Fibroblast of lung (primary cell): ENCODE results near the gene BCAR3. TPM values are rescaled to one million over a fixed set of nuclear protein-coding genes. Genes with fewer than 3 reads are reported as not detected.
"Not testable (repeated sequence)": the region's sequence is repeated elsewhere in the genome, so short reads cannot be mapped to it uniquely, and the experiment has no call there.

Source experiments
- DNase-seq, 2 donors: peaks; one replicate each; pipeline versions ENCODE4 v3.0.0 to v3.0.0-alpha.2; 2010; ENCODE audit warnings: low read depth in 2 of 2
- H2AFZ ChIP-seq: 2 replicates; pipeline ENCODE4 v1.5.1; 2012; ENCODE audit warnings: low read length, control low read depth, inconsistent platforms
- H3K27ac ChIP-seq: 2 replicates; pipeline ENCODE4 v1.5.1; 2011; ENCODE audit warnings: low read length, control low read depth; ENCODE audit not compliant: insufficient read depth
- H3K27me3 ChIP-seq: 2 replicates; pipeline ENCODE4 v1.5.1; 2011; ENCODE audit warnings: mild to moderate bottlenecking, low read length; ENCODE audit not compliant: control insufficient read depth, insufficient read depth
- H3K36me3 ChIP-seq: 2 replicates; pipeline ENCODE4 v1.5.1; 2011; ENCODE audit warnings: low read length; ENCODE audit not compliant: control insufficient read depth, insufficient read depth
- H3K4me1 ChIP-seq: 2 replicates; pipeline ENCODE4 v1.5.1; 2011; ENCODE audit warnings: low read length; ENCODE audit not compliant: control insufficient read depth, insufficient read depth; ENCODE audit errors: extremely low read depth
- H3K4me2 ChIP-seq: 2 replicates; pipeline ENCODE4 v1.5.1; 2011; ENCODE audit warnings: low read length, control low read depth; ENCODE audit not compliant: insufficient read depth; ENCODE audit errors: extremely low read depth
- H3K4me3 ChIP-seq, 4 experiments: fragments of 200-600 bp in 1 of 4; sonication (generic) in 1 of 4; replicated peaks in 1 of 4; 2 replicates each; pipeline ENCODE4 v1.5.1; 2011 to 2016; ENCODE audit warnings: low read length in 4 of 4, low read depth in 3 of 4, mild to moderate bottlenecking in 3 of 4, control low read depth in 2 of 4, inconsistent platforms in 1 of 4, mixed read lengths in 1 of 4; ENCODE audit not compliant: insufficient read depth in 1 of 4; ENCODE audit errors: control extremely low read depth in 1 of 4
- H3K79me2 ChIP-seq: 2 replicates; pipeline ENCODE4 v1.5.1; 2012; ENCODE audit warnings: mild to moderate bottlenecking, low read length, inconsistent platforms; ENCODE audit not compliant: control insufficient read depth, insufficient read depth
- H3K9ac ChIP-seq: 2 replicates; pipeline ENCODE4 v1.5.1; 2011; ENCODE audit warnings: mild to moderate bottlenecking, low read length, control low read depth; ENCODE audit not compliant: insufficient read depth
- H3K9me3 ChIP-seq: 2 replicates; pipeline ENCODE4 v1.5.1; 2012; ENCODE audit warnings: low read depth, low read length; ENCODE audit not compliant: control insufficient read depth, insufficient read depth
- H4K20me1 ChIP-seq: 2 replicates; pipeline ENCODE4 v1.5.1; 2011; ENCODE audit warnings: low read length; ENCODE audit not compliant: control insufficient read depth, insufficient read depth; ENCODE audit errors: extremely low read depth
- EZH2 ChIP-seq: IDR thresholded peaks from 2 replicates; pipeline ENCODE4 v1.5.1; 2012; ENCODE audit warnings: low read length, control low read depth, mild to moderate bottlenecking; ENCODE audit errors: missing control alignments
- polyA plus RNA-seq, 2 donors: library from polyadenylated mRNA; depleted of rRNA in 1 of 2; stranded (reverse) in 1 of 2; unstranded in 1 of 2; fragments of >200 nt; gene quantifications; 2 replicates each; pipeline ENCODE4 v1.2.1, GENCODE V29; 2011 to 2012; ENCODE audit warnings: missing spikeins in 1 of 2
- total RNA-seq: library from RNA; depleted of rRNA; stranded (reverse); fragments of >200 nt; gene quantifications from 2 replicates; pipeline ENCODE4 v1.2.1, GENCODE V29; 2014
- TF ChIP-seq, protein P1 (sequence below), 2 donors: IDR thresholded peaks in 1 of 2; conservative IDR thresholded peaks in 1 of 2; 1 replicate in 1 of 2; 2 replicates in 1 of 2; pipeline ENCODE4 v1.5.1; 2011 to 2012; ENCODE audit warnings: low read length in 2 of 2, control low read depth in 1 of 2, inconsistent platforms in 1 of 2, low read depth in 1 of 2, mild to moderate bottlenecking in 1 of 2

The BCAR3 gene
- total and polyA plus RNA-seq, 2 donors (not counting 1 experiment from before 2014, with no cell fraction given) = 12.6 to 35.2 TPM

DNA sequence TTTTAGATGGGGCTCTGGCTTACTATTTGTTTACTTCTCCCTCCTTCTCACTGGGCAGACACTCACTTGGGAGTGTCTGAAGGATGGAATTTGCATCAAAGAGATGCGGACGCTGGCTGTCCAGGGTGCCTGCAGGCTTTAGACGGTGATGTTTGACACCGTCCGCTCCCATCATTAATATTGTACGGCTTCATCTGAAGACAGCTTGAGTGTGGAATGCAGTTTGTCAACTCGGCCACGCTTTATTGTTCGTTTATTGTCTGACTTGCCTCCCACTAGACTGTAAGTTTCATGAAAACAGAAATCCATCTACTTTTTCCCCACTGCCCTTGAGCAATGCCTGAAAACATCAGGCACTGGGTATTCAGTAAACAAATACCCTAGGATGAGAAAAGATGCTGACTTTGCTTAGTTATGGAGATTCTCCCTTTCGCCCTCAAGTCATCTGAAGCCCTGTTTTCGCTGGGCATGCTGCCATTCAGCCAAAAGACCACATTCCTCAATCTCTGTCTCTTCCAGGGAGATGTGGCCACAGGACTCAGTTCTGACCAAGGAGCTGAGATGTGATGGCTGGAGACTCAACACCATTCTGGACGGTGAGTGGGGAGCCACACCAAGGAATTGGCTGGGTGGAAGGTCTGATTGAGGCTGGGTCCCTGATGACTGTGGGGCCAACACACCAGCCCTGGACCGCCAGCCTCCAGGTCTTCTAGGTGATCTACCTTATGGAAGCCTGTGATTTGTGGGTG, 87.6 kb downstream of the BCAR3 start:
- Histone ChIP-seq H2AFZ (no peak overlapping the region), H3K36me3 (peaks cover 7% of the 10 kb centered on the region), H3K9ac (no peak overlapping the region), H3K27me3 (no peaks in the 10 kb centered on the region), H3K4me1 (peaks cover 15% of the 10 kb centered on the region), H3K27ac (peak overlapping the region; percentile 40), H3K4me3 (no peak overlapping the region), H3K9me3 (no peaks in the 10 kb centered on the region), H4K20me1 (no peaks in the 10 kb centered on the region), H3K4me2 (no peak overlapping the region), H3K79me2 (peaks cover 73% of the 10 kb centered on the region)
- TF ChIP-seq EZH2 = no peak
- TF ChIP-seq, protein P1, sequence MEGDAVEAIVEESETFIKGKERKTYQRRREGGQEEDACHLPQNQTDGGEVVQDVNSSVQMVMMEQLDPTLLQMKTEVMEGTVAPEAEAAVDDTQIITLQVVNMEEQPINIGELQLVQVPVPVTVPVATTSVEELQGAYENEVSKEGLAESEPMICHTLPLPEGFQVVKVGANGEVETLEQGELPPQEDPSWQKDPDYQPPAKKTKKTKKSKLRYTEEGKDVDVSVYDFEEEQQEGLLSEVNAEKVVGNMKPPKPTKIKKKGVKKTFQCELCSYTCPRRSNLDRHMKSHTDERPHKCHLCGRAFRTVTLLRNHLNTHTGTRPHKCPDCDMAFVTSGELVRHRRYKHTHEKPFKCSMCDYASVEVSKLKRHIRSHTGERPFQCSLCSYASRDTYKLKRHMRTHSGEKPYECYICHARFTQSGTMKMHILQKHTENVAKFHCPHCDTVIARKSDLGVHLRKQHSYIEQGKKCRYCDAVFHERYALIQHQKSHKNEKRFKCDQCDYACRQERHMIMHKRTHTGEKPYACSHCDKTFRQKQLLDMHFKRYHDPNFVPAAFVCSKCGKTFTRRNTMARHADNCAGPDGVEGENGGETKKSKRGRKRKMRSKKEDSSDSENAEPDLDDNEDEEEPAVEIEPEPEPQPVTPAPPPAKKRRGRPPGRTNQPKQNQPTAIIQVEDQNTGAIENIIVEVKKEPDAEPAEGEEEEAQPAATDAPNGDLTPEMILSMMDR (conservative IDR thresholded peaks at IDR 0.05 in 1 of 2, IDR thresholded peaks at IDR 0.05 in 1 of 2; ENCODE audit: low read depth in 1 of 2, low read length in 2 of 2) = no peak
- peak in 1 of 2 donors; percentile 45 for DNase-seq

DNA sequence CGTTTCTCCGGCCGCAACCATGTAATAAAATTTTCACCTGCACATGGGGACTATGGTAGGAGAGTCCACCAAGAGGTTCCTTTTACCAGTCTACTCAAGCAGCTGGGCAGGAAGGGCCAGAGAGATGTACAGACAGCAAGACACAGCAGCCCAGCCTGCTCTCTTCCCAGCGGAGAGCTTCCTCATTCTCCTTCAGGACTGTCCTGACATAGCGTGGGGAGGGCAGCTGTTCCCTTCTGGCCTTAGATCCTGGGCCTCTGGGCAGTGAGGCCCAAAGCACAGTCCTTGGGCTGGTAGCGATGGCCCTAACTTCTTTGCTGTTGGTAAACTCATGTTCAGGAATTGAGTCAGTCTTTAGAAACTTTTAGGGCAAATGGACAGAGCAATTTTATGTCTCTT, 89.1 kb downstream of the BCAR3 start:
- H2AFZ ChIP-seq = no peak overlapping the region
- DNase-seq = no peak
- H3K27me3 ChIP-seq = no peaks in the 10 kb centered on the region
- H3K9ac ChIP-seq = no peak overlapping the region
- H3K36me3 ChIP-seq = peaks cover 13% of the 10 kb centered on the region
- H3K4me1 ChIP-seq = peaks cover 10% of the 10 kb centered on the region
- H3K27ac ChIP-seq = no peak overlapping the region
- H3K9me3 ChIP-seq = no peaks in the 10 kb centered on the region
- H3K4me2 ChIP-seq = no peak overlapping the region
- peaks cover 61% of the 10 kb centered on the region for H3K79me2 ChIP-seq
- TF ChIP-seq, protein P1 (conservative IDR thresholded peaks at IDR 0.05 in 1 of 2, IDR thresholded peaks at IDR 0.05 in 1 of 2; ENCODE audit: low read depth in 1 of 2, low read length in 2 of 2) = no peak
- TF ChIP-seq EZH2 = no peak
- no peaks in the 10 kb centered on the region for H4K20me1 ChIP-seq
- H3K4me3 ChIP-seq = no peak overlapping the region

DNA sequence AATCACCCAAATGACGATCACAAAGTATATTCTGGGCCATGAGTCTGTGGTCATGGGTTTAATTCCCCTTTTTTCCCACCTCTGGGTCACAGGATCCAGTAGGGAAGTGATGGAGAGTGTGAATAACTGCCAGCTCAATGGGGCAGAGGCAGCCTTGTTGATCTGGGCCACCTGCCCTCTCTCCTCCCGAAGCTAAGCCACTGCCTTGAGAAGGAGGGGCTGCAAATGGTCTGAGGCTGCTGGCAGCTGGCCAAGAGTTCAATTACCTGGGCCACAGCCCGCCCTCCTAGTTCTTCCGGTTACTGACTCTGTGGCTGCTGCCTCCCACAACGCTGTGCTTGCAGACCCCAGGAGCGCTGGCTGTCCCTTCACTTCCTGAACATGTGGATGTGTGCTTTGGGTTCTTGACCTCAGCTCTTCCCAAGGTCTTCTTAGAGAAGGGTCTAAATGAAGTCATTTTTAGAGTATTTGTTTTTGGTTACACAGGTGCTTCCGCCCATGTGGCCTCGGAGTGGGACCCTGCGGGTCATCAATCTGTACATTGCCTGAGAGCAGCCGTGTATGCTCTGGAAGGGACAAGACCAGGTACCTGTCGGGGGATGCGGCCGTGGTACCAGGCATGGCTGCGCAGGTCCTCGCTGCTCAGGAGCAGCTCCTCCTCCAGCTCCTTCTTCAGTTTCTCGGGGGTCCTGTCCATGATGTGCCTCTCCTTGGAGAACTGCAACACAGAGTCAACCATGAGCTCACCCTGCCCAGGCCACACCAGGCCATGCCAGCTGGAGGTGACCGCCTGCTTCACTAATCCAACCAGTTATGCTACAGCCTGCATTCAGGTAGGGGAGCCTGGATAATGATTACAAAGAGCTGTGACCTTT, 89.7 kb downstream of the BCAR3 start:
- Histone ChIP-seq H3K79me2 (peaks cover 55% of the 10 kb centered on the region), H3K4me3 (no peak overlapping the region), H3K36me3 (peaks cover 13% of the 10 kb centered on the region), H2AFZ (no peak overlapping the region), H4K20me1 (no peaks in the 10 kb centered on the region), H3K4me2 (no peak overlapping the region), H3K27ac (no peak overlapping the region), H3K4me1 (peaks cover 10% of the 10 kb centered on the region), H3K27me3 (no peaks in the 10 kb centered on the region), H3K9ac (no peak overlapping the region), H3K9me3 (no peaks in the 10 kb centered on the region)
- TF ChIP-seq EZH2 = no peak
- TF ChIP-seq, protein P1 (conservative IDR thresholded peaks at IDR 0.05 in 1 of 2, IDR thresholded peaks at IDR 0.05 in 1 of 2; ENCODE audit: low read depth in 1 of 2, low read length in 2 of 2) = no peak
- DNase-seq = peak in 1 of 2 donors; percentile 24

DNA sequence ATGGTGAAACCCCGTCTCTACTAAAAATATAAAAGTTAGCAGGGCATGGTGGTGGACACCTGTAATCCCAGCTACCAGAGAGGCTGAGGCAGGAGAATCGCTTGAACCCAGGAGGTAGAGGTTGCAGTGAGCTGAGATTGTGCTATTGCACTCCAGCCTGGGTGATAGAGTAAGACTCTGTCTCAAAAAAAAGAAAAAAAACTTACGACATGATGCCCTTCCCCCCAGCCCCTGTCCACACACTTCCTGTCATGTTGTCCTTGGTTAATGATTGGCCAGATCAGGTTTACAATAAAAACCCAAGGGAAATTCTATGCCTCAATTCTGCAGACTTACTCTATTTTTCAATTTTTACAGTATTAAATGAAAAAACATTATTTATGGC, 90.4 kb downstream of the BCAR3 start:
- H3K9me3 ChIP-seq, H3K27me3 ChIP-seq, H3K27ac ChIP-seq, H3K4me2 ChIP-seq, H4K20me1 ChIP-seq, H3K4me3 ChIP-seq, H3K9ac ChIP-seq, H2AFZ ChIP-seq, DNase-seq: not testable (repeated sequence)
- peaks cover 49% of the 10 kb centered on the region for H3K79me2 ChIP-seq
- peaks cover 10% of the 10 kb centered on the region for H3K4me1 ChIP-seq
- peaks cover 13% of the 10 kb centered on the region for H3K36me3 ChIP-seq
